Motor neuron (in vitro differentiated cells): ENCODE data around the gene TRMU. TPM values are rescaled to one million over a fixed set of nuclear protein-coding genes. Genes with fewer than 3 reads are reported as not detected.
A peak's percentile ranks its signal among the peaks of the same experiment; 100 is the strongest.

Experiments used
- ATAC-seq, 8 experiments: fragments of 200-7000 bp; cut with Tn5 transposase; replicated peaks in 6 of 8; 2 replicates each; pipeline ENCODE4 v1.8.0; 2021; ENCODE audit warnings: mild to moderate bottlenecking in 8 of 8, moderate library complexity in 8 of 8
- H3K27ac ChIP-seq, 2 donors: fragments of 250-450 bp; sonication (Bioruptor Pico); 2 replicates each; pipeline ENCODE4 v1.9.0; 2021; ENCODE audit warnings: antibody characterized with exemption in 2 of 2, mild to moderate bottlenecking in 2 of 2, moderate library complexity in 1 of 2
- H3K4me1 ChIP-seq, 2 donors: fragments of 250-450 bp; sonication (Bioruptor Pico); replicated peaks in 1 of 2; 2 replicates each; pipeline ENCODE4 v1.6.1; 2021; ENCODE audit warnings: antibody characterized with exemption in 2 of 2, mild to moderate bottlenecking in 2 of 2, moderate library complexity in 1 of 2
- H3K4me3 ChIP-seq, 5 donors: fragments of 250-450 bp; sonication (Bioruptor Pico); 2 replicates each; pipeline ENCODE4 v1.9.0; 2021; ENCODE audit warnings: antibody characterized with exemption in 5 of 5, mild to moderate bottlenecking in 5 of 5, moderate library complexity in 4 of 5
- WGBS, 10 experiments: fragments of 450-650 bp; shearing (Covaris generic); methylation state at CpG; one replicate each; pipeline ENCODE4 v1.0.0; 2022; 5-methylcytosine and 5-hydroxymethylcytosine counted together
- in situ Hi-C, 9 experiments: fragments of 400-800 bp; cut with MboI; loops; one replicate each; pipeline ENCODE4 v1.15.0; 2021; ENCODE audit warnings: low sequenced_read_pairs in 9 of 9, low pct_unique_long_range_greater_than_20kb in 2 of 9; ENCODE audit not compliant: unreplicated experiment in 9 of 9
- total RNA-seq, 8 experiments: library from RNA; unstranded; fragments of 300-600 nt; gene quantifications; 2 replicates each; pipeline versions ENCODE4 v1.2.3 to v1.2.4, GENCODE V29; 2022

Gene TRMU
- total RNA-seq, 8 experiments from 2014 or later, result 25.0 to 66.9 (median 39.3) TPM

- no peak overlapping the region for H3K4me3 ChIP-seq
- ATAC-seq, result no peak
- 0 to 100% (median 81%) methylated on average over 1 to 6 of the region's 6 CpGs; no CpG with 5 or more reads in 2 of the 10 experiments for WGBS, 10 experiments
- H3K27ac ChIP-seq, result no peak overlapping the region
- H3K4me1 ChIP-seq, result peaks cover 0 to 6% of the 10 kb centered on the region in 2 donors
- in situ Hi-C loops, result loop anchor here in 6 of 9 experiments (10.0 to 25.0 kb wide), 2 partner anchors 188 to 195 kb away; partner anchors contain the start of gene CELSR1 (in 3 of the 6)
Measured at GRCh38 chr22:46349681-46350080, 14.2 kb downstream of the TRMU start.

DNA sequence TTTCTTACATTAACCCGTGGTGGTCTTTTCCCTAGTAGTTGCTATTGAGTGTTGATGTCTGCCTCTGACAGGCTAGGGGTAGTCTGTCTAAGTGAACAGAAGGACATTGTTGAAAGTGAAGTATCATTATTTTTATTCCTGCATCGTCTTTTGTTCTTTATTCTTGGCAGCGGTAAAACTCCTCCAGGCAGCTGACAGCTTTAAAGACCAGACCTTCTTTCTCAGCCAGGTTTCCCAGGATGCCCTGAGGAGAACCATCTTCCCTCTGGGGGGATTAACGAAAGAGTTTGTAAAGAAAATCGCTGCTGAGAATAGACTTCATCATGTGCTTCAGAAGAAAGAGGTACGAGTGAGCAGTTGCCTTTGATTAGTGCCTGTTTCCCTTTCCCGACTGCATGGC lies 14.6 kb downstream of the TRMU start:
- peak in 1 of 8 experiments; percentile 28 for ATAC-seq
- 38 to 100% (median 79%) methylated on average over 1 to 7 of the region's 7 CpGs; no CpG with 5 or more reads in 1 of the 10 experiments for WGBS, 10 experiments
- Histone ChIP-seq H3K27ac (no peak overlapping the region), H3K4me1 (peaks cover 0 to 6% of the 10 kb centered on the region in 2 donors), H3K4me3 (no peak overlapping the region)
- in situ Hi-C loops, result loop anchor here in 6 of 9 experiments (10.0 to 25.0 kb wide), 2 partner anchors 187 to 195 kb away; partner anchors contain the start of gene CELSR1 (in 3 of the 6)

DNA sequence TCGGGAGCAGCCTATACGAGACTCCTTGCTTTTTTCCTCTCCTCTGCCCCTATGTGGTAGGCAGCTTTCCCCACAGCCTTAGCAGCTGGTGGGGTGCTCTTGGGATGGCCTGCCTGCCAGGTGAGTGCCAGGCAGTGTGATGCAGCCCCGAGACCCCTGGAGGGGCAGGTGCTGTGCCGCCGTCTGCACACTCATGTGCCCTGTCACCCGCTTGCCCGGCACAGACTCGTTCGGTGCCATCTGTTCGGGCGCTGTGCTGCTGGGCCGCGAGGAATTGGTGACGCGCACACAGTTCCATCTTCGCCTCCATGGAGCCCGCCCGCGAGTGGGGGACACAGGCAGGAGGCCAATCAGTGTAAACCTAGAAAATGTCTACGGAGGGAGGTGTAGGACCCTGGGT lies 15.1 kb downstream of the TRMU start:
- in situ Hi-C loops, result loop anchor here in 6 of 9 experiments (10.0 to 25.0 kb wide), 2 partner anchors 187 to 194 kb away; partner anchors contain the start of gene CELSR1 (in 3 of the 6)
- Histone ChIP-seq H3K4me3 (no peak overlapping the region), H3K27ac (no peak overlapping the region), H3K4me1 (peaks cover 0 to 6% of the 10 kb centered on the region in 2 donors)
- ATAC-seq, result no peak
- WGBS, 10 experiments, result 80 to 100% (median 89%) methylated on average over 1 to 7 of the region's 20 CpGs; no CpG with 5 or more reads in 6 of the 10 experiments

GRCh38 chr22:46351131-46351735 lies 15.7 kb downstream of the TRMU start:
- ATAC-seq, result no peak
- peaks cover 0 to 6% of the 10 kb centered on the region in 2 donors for H3K4me1 ChIP-seq
- no peak overlapping the region for H3K27ac ChIP-seq
- in situ Hi-C loops, result loop anchor here in 6 of 9 experiments (10.0 to 25.0 kb wide), 2 partner anchors 186 to 194 kb away; partner anchors contain the start of gene CELSR1 (in 3 of the 6)
- WGBS, 10 experiments, result 70 to 100% (median 96%) methylated on average over 2 to 10 of the region's 28 CpGs; no CpG with 5 or more reads in 2 of the 10 experiments
- no peak overlapping the region for H3K4me3 ChIP-seq

DNA sequence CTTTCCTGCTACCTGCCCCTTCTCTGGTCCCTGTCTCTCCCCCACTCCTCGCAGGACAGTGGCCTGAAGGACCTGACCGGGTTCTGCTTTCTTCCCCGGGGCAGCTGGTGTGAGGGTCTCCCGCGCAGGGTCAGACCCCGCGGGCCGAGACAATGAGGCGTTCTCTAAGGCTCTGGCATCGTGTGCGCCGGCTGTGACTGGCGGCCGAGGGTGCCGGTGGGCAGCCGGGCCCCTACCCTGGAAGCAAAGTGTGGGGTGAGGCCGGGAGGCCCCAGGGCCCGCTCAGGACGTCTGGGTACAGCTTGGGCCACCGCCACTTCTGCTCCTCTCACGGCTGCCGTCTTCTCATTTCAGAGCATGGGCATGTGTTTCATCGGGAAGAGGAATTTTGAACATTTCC lies 16.3 kb downstream of the TRMU start:
- no peak overlapping the region for H3K27ac ChIP-seq
- in situ Hi-C loops, result loop anchor here in 6 of 9 experiments (10.0 to 25.0 kb wide), 2 partner anchors 186 to 193 kb away; partner anchors contain the start of gene CELSR1 (in 3 of the 6)
- H3K4me3 ChIP-seq, result no peak overlapping the region
- 80 to 100% (median 80%) methylated on average over 1 to 5 of the region's 23 CpGs; no CpG with 5 or more reads in 5 of the 10 experiments for WGBS, 10 experiments
- ATAC-seq, result no peak
- H3K4me1 ChIP-seq, result peaks cover 0 to 6% of the 10 kb centered on the region in 2 donors

DNA sequence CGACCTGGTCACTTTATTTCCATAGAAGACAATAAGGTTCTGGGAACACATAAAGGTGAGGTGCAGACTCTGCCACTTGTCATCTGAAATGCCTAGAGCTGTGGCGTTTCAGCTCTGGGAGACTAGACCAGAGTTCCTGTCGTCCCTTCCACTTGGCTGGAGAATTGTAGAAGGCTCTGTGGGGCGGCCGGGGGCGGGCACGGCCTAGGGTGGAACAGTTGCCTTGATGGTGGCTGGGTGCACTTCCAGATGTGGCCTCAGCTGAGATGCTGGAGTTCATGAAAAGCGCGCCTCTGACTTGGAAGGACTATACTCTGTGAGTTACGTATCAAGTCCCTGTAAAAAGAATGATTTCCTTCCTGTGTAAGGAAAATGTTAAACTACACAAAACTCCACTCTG lies 16.8 kb downstream of the TRMU start:
- 91 to 100% (median 94%) methylated on average over 5 to 8 of the region's 10 CpGs; no CpG with 5 or more reads in 7 of the 10 experiments for WGBS, 10 experiments
- Histone ChIP-seq H3K27ac (no peak overlapping the region), H3K4me3 (no peak overlapping the region), H3K4me1 (peaks cover 0 to 6% of the 10 kb centered on the region in 2 donors)
- no peak for ATAC-seq
- in situ Hi-C loops, result loop anchor here in 6 of 9 experiments (10.0 to 25.0 kb wide), 2 partner anchors 185 to 193 kb away; partner anchors contain the start of gene CELSR1 (in 3 of the 6)

- WGBS, 10 experiments, result 50 to 94% (median 90%) methylated on average over 2 to 7 of the region's 20 CpGs; no CpG with 5 or more reads in 5 of the 10 experiments
- Histone ChIP-seq H3K4me1 (peaks cover 0 to 6% of the 10 kb centered on the region in 2 donors), H3K4me3 (no peak overlapping the region), H3K27ac (peak overlapping the region in 1 of 2 donors; percentile 48)
- in situ Hi-C loops, result loop anchor here in 6 of 9 experiments (10.0 to 25.0 kb wide), 2 partner anchors 184 to 192 kb away; partner anchors contain the start of gene CELSR1 (in 3 of the 6)
- peak in 5 of 8 experiments; percentile 25 to 89 (median 82) for ATAC-seq
Measured at GRCh38 chr22:46352691-46353386, 17.3 kb downstream of the TRMU start.

GRCh38 chr22:46353483-46354105 lies 18.1 kb downstream of the TRMU start:
- Histone ChIP-seq H3K4me1 (peaks cover 0 to 6% of the 10 kb centered on the region in 2 donors), H3K4me3 (no peak overlapping the region), H3K27ac (peak overlapping the region in 1 of 2 donors; percentile 48)
- in situ Hi-C loops, result loop anchor here in 6 of 9 experiments (10.0 to 25.0 kb wide), 2 partner anchors 184 to 191 kb away; partner anchors contain the start of gene CELSR1 (in 3 of the 6)
- ATAC-seq, result no peak
- 90 to 100% (median 99%) methylated on average over 1 to 7 of the region's 8 CpGs; no CpG with 5 or more reads in 4 of the 10 experiments for WGBS, 10 experiments

DNA sequence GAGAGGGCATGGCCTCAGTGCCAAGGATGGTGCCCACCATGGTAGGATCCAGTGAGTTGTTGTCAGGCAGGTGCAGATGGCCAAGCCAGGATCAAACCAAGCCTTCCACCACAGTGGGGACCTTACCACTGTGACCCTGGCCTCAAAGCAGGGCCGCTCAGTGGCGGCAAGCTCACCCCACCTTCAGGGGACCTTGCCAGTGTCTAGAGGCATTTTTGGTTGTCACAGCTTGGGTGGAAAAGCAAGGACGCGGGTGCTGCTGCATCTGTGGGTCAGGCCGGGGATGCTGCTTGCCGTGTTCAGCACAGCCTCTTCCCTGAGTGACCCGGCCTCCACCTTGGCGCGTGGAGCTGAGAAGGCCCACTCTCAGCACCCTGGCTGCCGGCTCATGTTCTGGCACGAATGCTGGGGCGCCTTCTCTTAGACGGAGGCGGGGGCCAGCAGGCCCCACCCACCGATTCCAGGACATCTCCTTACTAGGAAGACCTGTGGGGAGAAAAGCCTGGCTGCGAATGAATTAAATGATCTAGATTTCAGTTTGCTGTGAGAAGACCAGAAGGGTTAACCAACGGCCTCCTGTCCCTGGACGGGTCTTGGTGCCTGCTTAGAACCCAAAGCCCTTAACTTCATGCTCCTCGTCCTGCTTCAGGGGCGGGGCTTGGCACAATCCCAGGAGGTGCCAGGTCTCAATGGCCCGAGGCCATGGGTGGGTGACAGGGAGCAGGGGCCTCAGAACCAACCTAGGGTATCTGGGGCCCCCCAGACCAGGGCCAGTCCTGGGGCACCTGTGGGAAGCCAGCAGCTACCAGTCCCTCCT lies 18.9 kb downstream of the TRMU start:
- Histone ChIP-seq H3K4me3 (no peak overlapping the region), H3K4me1 (peaks cover 0 to 6% of the 10 kb centered on the region in 2 donors), H3K27ac (no peak overlapping the region)
- no peak for ATAC-seq
- WGBS, 10 experiments, result 20 to 93% (median 80%) methylated on average over 2 to 8 of the region's 21 CpGs; no CpG with 5 or more reads in 3 of the 10 experiments
- in situ Hi-C loops, result loop anchor here in 6 of 9 experiments (10.0 to 25.0 kb wide), 2 partner anchors 183 to 190 kb away; partner anchors contain the start of gene CELSR1 (in 3 of the 6)

DNA sequence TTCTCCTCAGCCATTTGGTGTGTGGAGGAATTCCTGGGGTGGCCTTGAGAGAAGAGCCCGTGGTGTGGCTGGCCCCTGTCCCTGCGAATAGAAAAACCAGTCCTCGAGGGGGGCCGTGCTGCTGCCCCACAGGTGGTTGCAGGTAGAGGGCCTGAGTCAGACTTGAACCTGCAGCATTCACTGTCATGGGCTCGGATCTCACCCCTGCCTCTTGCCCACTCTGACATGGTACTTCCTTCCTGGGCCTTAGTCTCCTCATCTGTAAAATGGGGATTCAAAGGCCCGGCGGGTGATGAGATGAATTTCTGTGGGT lies 19.4 kb downstream of the TRMU start:
- in situ Hi-C loops, result loop anchor here in 6 of 9 experiments (10.0 to 25.0 kb wide), 2 partner anchors 182 to 190 kb away; partner anchors contain the start of gene CELSR1 (in 3 of the 6)
- 81 to 100% (median 94%) methylated on average over 1 to 5 of the region's 7 CpGs; no CpG with 5 or more reads in 6 of the 10 experiments for WGBS, 10 experiments
- H3K27ac ChIP-seq, result no peak overlapping the region
- H3K4me3 ChIP-seq, result no peak overlapping the region
- no peak for ATAC-seq
- peaks cover 0 to 6% of the 10 kb centered on the region in 2 donors for H3K4me1 ChIP-seq

- ATAC-seq, result peak; percentile 37 to 83 (median 56)
- in situ Hi-C loops, result loop anchor here in 6 of 9 experiments (10.0 to 25.0 kb wide), 2 partner anchors 182 to 189 kb away; partner anchors contain the start of gene CELSR1 (in 3 of the 6)
- Histone ChIP-seq H3K27ac (no peak overlapping the region), H3K4me3 (no peak overlapping the region), H3K4me1 (peaks cover 0 to 3% of the 10 kb centered on the region in 2 donors)
- 20 to 67% (median 56%) methylated on average over 2 to 5 of the region's 22 CpGs; no CpG with 5 or more reads in 5 of the 10 experiments for WGBS, 10 experiments
Measured at GRCh38 chr22:46355369-46355995, 20.0 kb downstream of the TRMU start.
